Esophagus squamous epithelium (tissue), 4 donors: Measurements from ENCODE around the gene PTPRJ.

Experiments
- CTCF ChIP-seq, 6 experiments: fragments of 450-650 bp in 4 of 6; fragments of 200-600 bp in 2 of 6; sonication (generic) in 2 of 6; IDR thresholded peaks; one replicate each; pipeline ENCODE4 v1.5.1; 2016 to 2019; ENCODE audit warnings: antibody characterized with exemption in 6 of 6, mild to moderate bottlenecking in 4 of 6, moderate library complexity in 4 of 6
- POLR2A ChIP-seq, 4 donors: fragments of 450-650 bp; IDR thresholded peaks; one replicate each; pipeline ENCODE4 v1.6.1; 2017; ENCODE audit warnings: antibody characterized with exemption in 4 of 4, mild to moderate bottlenecking in 4 of 4, moderate library complexity in 3 of 4

- no peak for TF ChIP-seq CTCF (IDR thresholded peaks at IDR 0.05)
- no peak for TF ChIP-seq POLR2A (IDR thresholded peaks at IDR 0.05)
Measured at GRCh38 chr11:47979378-47980087, 826 bp upstream of the PTPRJ start.
